GM19025 (cell line): ENCODE data around the gene CHST2.

Source experiments
- ATAC-seq: cut with Tn5 transposase; IDR thresholded peaks from one replicate; pipeline ENCODE4 v1.9.1; 2021; ENCODE audit warnings: mild to moderate bottlenecking, low read depth, moderate library complexity; ENCODE audit not compliant: unreplicated experiment

Gene CHST2

DNA sequence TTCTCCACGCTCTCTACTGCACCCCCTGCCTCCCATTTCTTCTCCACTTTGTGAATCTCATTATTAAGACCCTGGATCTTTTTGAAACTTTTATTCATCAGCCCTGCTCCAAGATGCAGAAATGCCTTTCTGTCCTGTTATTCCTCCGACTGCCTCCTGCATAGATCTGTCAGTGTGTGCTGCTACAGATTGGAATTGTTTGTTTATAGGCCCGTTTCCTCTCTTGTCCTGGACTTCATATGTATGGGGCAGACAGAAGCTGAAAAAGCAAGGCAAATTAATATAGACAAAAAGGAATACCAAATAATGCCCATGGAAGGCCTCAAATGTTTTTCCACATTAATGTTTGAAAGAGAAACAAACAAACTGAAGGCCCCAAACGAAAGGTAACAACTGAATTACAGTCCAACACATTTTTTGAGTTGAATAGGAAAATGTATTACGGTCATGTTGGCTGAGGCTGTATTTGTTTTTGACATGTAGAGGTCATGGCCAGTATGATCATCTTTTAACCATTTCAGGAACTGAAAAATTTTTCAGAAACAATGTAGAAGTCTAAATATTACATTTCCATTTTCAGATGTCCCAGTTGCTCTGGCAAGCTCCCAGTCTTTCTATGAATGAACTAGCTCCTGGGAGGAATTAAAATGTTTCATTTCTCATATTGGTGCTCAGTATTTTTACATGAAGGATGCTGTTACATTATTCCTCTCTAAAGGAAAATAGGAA is 8.8 kb downstream of the CHST2 start:
- no peak for ATAC-seq

DNA sequence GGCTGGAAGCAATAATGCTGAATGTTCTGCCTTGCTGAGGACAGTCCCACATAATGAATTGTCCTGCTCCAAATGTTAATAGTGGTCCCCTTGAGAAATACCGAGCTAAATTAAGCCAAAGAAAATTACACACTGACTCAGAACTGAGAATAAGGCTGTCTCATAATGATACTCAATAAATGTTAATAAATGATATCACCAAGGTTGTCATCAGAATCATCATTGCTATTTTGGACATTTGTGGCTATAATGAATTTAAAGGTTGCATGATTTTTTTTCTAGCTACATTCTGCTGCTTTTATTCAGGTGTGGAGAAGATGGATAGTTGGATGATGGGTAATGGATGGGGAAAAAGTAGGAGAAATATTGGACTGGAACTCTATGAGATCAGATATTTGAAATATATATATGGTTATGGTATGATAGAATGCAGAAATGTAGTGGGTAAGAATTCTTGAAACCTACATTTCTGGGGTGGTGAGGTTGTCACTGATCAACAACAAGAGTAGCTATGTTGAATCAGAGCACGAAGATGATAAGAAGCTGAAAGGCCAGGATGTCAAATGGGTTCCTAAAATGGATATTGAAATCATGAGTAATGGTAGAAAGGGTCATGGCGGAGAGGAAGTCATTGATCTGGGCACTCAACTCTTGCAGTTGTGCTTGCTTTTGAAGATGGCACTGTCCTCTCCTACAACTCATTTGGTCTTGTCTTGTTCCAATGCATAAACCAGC is 12.8 kb downstream of the CHST2 start:
- ATAC-seq, result no peak

DNA sequence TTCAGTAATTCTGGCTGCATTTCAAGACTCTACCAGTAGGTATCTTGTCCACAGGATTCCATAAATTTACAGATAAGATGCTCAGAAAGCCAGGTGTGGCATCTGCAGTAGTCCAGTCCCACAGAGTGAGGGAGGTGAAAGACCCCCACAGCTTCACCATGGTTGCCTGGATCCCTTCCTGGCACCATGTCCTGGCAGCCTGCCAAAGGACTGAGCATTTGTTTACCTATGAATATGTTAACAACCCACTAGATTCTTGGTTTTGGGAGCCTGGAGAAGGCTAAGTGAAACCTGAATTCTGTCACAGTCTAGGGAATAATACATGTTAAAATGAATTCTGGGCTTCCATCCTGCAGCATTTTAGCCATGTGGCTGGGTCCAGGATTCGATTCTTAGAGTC is 14.9 kb downstream of the CHST2 start:
- ATAC-seq, result no peak

DNA sequence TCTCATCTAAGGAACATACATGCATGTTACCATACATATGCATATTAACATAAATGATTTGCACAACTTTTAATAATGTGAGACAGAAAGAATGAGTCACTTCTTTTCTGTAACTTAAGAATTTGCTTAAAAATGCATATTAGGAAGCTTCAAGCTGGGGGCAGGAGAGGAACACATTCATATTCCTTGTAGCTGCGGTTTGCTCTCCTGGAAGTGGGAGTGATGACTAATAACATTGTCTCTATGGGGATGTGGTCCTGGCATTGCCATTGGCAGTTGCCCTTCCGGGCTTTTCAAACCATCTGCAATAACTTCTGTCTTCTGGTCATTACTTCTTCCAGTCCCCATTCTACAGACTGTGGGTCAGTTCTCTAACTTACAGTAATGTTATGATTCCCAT is 15.6 kb downstream of the CHST2 start:
- ATAC-seq, result no peak

DNA sequence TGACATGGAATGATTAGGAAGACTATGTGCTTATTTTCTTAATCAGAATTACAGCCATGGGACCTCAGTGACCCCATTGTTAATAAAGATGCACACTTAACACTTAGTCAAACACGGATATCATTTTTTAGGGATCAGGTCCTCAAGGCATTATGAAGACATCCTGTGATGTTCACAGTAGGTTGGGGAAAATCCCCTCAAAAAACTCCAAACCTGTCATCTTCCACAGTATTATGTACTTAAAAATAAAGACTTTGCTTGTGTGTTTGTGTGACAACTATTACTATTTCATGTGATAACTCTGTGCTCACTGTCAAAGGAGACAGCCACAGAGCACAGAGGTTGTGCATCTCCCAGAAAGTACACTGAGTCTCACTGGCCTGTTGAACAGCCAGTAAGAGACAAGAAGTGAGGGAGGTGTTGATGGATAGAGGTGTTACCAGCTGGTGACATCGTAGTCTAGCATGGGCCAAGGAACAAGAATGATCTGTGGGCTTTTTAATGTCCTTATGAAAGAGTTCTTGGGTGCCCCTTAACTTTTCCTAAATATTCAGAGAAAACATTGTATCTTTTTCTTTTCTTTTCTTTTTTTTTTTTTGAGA is 18.0 kb downstream of the CHST2 start:
- ATAC-seq, result no peak

DNA sequence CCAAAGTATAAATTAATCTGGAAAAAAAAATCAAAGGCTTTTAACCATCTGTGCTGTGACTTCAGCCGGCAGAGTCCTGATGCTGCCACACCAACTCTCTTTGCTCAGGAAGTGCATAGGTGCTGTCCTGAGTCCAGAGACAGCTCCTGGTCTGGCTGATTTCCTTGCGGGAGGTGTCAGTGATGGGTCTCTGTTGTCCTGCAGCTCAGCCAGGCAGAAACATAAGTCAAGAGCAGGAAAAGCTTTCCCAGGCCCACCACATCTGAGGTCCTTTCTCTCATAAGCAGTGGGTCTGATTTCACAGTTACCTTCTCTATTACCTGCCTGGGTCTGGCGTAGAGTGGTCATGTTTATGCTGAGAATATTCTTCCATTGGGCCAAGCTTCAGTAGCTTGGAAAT is 19.4 kb downstream of the CHST2 start:
- no peak for ATAC-seq

DNA sequence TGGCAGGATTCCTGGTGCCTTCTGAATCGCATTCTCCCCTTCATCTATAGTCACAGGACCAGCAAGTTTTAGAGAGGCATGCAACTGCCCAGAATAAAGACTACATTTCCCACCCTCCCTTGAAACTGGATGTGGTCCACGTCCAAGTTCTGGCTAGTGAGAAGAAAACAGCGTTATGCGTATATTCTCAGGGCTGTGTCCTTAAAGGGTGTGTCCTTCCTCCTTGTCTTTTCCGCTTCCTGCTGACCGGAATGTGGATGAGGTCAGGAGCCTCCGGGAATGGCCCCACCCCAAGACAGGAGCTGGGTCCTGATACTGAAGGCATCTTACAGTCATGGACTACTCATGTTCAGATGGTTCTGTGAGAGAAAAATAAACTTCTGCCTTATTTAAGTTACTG is 20.2 kb downstream of the CHST2 start:
- ATAC-seq, result no peak

DNA sequence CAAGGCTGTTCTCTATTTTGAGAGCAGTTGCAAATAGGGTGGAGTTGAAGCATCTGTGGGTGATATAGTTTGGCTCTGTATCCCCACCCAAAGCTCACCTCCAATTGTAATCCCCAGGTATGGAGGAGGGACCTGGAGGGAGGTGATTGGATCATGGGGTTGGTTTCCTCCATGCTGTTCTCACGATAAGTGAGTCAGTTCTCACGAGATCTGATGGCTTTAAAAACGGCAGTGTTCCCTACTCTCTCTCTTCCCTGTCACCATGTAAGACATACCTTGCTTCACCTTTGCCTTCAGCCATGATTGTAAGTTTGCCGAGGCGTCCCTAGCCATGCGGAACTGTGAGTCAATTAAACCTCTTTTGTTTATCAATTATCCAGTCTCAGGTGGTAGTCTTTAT is 21.0 kb downstream of the CHST2 start:
- no peak for ATAC-seq

DNA sequence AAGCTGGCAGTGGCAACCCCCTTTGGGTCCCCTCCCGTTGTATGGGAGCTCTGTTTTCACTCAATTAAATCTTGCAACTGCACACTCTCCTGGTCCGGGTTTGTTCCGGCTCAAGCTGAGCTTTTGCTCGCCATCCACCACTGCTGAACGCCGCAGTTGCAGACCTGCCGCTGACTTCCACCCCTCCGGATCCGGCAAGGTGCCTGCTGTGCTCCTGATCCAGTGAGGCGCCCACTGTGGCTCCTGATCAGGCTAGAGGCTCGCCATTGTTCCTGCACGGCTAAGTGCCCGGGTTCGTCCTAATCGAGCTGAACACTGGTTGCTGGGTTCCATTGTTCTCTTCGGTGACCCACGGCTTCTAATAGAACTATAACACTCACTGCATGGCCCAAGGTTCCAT is 22.8 kb downstream of the CHST2 start:
- ATAC-seq, result no peak

DNA sequence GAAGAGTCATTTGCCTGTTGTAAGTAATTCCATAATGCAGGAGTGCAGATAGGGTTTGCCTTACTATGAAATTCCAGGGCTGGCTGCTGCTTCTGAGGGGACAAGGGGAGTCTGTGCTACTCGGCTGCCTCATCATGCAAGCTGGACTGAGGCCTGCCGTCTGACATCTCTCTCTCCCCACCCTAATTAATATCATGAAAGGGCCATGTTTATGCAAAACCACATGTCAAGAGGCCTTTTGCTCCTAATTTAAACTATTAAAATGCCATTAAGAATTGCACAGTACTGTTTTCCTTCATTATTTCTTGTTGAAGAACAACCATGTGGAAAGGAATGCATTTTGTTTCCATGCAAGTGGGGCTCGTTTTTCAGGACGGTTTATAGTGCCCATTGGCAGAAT is 26.3 kb downstream of the CHST2 start:
- ATAC-seq, result no peak

DNA sequence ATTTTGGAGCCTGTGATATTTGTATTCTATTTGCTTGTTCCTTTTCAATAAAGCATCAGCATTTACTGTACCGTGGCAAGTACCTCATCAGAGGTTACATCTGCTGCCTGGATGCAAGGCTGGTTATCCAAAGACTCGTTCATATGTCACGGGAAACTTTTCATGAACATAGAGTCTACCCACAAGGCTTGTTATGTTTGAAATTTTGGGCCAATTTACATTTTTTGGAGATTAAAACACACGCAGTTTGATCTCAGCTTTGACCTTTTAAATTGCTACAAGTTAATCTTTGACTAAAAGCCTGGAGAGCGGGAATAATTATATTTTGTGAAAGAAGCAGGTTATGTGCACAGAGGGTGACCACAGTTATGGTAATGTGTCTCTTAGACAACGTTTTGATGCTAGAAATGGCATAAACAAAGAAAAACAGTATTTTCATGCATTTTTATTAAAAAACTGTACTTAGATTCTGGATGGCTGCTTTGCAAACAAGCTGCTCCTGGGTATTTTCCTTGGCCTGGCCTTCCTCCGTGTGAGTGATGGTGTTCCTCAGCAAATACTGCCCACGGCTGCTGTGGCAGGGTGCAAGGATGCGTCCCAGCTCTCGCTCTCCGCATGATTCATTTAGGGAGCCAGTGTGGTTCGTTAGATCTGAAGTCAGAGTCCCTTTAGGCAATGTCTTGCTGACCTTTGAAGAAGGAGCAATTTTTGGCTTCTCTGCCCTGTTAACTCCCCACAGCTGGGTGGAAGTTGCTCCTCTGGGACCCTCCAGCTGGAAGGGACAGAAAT is 27.1 kb downstream of the CHST2 start:
- no peak for ATAC-seq

DNA sequence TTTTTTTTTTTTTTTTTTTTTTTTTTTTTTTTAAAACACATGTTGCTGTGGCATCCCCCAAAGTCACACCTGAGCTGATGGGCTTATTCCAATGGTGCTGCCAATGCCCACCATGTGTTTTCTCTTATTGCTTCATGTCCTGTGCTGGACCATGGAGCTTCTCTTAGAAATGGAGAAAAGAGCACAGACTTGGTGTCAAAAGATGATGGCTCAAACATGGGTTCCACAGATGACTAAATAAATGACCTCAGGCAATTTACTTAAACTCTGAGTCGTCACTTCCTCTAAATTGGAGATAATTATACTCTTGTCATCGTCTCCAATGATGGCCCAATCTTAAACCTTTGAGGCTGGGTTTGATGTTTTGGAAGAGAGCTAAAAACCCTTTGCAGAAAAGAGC is 28.1 kb downstream of the CHST2 start:
- ATAC-seq, result no peak

DNA sequence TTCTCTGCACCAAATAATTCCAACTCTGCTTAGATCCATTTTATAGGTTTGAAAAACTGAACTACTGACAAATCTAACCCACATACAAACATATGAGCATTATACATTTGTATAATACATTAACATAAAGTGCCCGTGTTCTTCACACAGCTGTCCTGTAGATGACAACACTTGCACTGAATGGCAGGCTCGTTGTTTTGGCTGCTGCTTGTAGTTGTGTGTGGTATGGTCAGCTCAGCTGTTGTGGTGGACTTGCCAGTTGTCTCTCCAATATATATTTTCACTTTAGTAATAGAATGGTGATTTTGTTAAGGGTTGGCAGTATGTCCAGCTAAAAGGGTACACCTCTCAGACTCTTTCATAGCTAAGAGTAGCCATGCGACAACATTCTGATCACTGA is 30.5 kb downstream of the CHST2 start:
- ATAC-seq, result no peak

DNA sequence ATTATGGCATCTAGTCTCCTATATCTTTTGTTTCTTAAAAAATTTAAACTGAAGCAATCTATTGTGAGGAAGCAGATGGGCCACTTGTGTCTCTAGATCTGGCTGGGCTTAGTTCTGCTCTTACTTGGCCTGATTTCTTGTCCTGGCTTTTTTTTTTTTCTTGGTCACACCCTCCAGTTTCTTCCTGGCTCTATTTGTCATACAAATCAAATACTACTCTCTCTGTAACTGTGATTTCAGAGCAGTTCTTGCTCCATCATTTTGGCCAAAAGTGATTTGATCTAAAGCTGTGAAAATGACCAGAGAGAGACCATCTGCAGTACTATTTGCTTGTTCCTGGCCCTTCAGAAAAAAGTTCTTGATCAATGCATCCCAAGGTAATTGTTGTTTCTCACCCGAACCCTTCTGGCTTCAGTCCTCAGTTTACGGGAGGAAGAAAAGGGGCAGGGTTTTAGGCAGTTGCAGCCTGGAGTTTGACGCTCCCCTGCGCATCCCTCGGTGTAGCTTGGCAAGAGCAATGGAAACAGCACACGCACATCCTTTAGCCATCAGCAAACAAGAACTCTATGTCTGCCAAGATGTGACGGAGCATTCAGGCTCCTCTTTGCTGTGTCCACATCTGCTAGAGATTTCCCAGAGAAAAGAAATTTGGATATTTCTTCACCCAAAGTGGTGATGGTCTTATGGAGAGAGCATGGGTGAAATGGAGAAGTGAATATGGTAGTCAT is 31.6 kb downstream of the CHST2 start:
- ATAC-seq, result no peak

DNA sequence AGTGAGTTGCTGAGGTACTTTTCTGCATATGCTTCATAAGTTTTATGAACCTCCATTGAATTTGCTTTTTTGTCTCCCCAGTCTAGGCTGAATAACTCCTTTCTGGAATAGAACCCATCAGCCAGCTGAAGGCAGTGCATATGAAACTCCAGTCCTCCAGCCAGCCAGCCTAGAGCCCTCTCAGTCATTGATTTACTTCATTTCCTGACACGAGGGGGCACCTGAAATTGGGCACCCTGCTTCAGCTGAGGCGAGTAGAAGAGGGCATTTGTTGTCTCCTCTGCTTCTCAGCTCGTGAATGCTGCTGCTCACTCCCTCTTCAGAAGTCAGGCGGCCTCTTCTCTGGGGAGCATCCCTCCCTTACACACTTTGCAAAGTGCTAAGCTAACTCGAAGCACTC is 32.5 kb downstream of the CHST2 start:
- no peak for ATAC-seq

DNA sequence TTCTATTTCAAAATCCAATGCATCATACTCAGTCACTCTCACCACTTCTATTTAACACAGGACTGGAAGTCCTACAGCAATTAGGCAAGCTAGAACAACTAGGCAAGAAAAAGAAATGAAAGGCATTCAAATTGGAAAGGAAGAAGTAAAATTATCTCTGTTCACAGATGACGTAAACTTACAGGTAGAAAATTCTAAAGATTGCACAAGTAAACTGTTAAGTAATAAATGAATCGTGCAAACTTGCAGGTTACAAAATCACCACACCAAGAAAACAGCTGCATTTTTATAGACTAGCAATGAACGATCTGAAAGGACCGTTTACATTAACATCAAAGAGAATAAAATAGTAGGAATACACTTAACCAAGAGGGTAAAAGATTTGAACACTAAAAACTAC is 36.2 kb downstream of the CHST2 start:
- no peak for ATAC-seq

DNA sequence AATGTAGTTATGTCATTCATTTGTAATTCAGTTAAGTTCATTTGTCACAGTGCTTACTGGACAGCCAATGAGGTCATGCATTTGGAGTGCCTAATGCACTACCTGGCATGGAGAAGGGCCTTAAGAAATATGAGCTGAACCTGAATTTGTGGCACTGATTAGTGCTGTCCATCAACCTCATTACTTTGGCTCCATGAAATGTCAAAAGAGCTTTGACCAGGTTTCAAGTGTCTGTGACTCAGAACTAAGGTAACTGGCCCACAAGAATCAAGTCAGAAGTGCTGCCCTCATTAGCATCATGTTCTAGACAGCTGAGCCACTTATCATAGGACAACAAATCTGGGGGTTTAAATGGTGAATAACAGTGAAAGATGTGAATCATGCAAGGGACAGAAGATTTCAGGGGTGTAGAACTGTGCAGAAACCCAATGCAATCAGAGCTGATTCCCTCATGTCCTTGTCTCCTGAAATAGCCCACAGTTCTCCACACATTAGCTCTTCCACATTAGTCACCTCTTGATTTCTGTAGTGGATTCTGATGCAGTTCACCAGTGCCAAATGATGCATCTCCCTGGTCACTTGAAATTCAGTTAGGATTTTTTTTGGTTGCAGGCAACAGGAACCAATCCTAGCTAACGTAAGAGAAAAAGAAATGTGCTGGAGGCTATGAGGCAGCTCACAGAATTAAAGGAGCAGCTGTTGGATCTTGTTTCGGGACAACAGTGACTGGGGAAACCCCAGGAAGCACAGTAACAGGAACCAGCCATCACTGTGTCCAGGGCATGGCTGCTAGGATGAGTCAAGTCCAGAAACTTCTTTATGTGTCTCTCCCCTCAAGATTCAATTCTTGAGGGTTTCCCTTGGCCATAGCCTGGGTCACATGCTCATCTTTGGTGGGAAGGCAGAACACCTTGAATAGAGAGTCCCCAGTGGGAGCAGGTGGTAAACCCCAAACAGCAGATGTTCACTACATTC is 38.7 kb downstream of the CHST2 start:
- peak; percentile 79 for ATAC-seq

DNA sequence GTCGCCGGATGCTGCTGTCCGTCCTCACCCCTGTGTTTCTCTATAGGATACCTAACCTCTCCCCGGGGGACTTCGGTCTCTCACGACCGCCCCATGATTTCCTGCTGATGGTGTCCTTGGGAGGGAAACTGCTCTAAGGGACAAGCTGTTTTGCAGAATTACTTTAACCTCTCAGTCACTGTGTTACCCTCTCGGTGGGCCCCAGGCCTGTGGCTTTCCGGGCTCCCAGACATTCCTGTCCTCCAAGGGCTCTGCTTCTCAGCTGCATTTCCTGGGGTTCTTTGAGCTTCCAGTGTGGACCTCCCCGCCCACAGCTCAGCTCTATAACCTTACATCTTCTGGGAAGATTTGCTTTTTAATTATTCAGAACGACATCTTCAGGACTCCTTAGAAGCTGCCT is 40.9 kb downstream of the CHST2 start:
- no peak for ATAC-seq

DNA sequence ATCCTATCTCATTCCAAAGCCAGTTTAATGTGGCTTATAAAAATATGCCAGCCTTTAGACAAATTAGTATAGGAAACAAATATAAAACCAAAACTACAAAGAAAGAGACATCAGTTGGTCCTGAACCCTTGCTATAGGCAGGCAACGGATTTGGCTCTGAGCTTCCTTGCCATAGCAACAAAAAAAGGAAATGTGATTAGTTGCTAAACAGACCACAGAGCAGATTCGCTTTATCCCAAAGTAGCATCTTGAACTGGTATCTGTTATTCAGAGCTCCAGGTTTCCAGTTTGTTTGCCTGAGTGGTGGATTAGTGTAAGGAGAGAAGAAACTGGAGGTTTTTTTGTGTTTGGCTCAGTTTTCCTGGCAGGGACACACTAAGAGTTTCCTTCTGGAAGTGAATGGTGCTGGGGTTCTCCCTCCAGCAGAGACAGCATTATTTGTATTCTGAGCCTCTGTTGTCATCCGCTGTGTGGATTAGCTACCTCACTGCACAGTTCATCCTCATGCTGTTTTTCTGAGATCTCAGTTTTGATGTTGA is 44.1 kb downstream of the CHST2 start:
- ATAC-seq, result no peak
